ENCODE data around the gene PDIA6. TPM values are rescaled to one million over a fixed set of nuclear protein-coding genes. Genes with fewer than 3 reads are reported as not detected.
A peak's percentile ranks its signal among the peaks of the same experiment; 100 is the strongest.
"Not testable (repeated sequence)": the region's sequence is repeated elsewhere in the genome, so short reads cannot be mapped to it uniquely, and the experiment has no call there.

Gene PDIA6
- total RNA-seq, 1 experiment from 2014 or later, result 384 TPM

DNA sequence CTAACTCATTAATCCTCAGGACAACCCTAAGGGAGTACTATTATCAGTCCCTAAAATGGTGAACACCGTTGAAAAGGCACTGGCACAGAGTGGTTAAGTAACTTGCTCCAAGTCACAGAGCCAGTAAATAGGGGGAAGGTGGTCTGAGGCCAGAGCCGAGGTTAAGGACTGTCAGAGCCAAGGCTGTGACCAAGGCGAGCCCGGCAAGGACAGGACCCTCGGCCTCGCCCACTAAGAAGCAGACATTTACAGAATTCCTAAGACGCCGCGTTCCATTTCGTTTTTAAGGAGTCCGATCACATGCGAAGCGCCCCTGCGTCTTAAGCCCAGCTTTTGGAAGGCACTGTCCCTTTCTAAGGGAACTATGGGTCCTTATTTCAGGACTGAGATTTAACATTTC lies 1.1 kb downstream of the PDIA6 start:
- no peaks in the 10 kb centered on the region for H3K36me3 ChIP-seq (ENCODE audit: control insufficient read depth, insufficient read depth, low read length)
- POLR2A ChIA-PET, result interaction anchor here (0.6 to 0.8 kb wide), 3 partner anchors 318 to 342 kb away, joined by 3 to 7 read pairs (median 3); a partner anchor contains a TSS
- no peak for DNase-seq
- Mint-ChIP-seq H3K9me3 (ENCODE audit: unreplicated experiment) (no peaks in the 10 kb centered on the region), H3K4me3 (ENCODE audit: unreplicated experiment) (peak overlapping the region; percentile 81), H3K36me3 (ENCODE audit: insufficient read depth, unreplicated experiment) (peaks cover 12% of the 10 kb centered on the region), H3K4me1 (ENCODE audit: low read depth, unreplicated experiment) (peaks cover 22% of the 10 kb centered on the region), H3K27ac (ENCODE audit: unreplicated experiment) (peak overlapping the region; percentile 83), H3K27me3 (ENCODE audit: insufficient read depth, unreplicated experiment) (peaks cover 5% of the 10 kb centered on the region)
- peaks cover 8% of the 10 kb centered on the region; the same call in 1 of the 2 replicates for H3K4me1 ChIP-seq
- CTCF ChIA-PET, result interaction anchor here (1.2 kb wide), 1 partner anchor 9 kb away, joined by 4 read pairs; no protein-coding TSS in a partner anchor
- no peaks in the 10 kb centered on the region for H3K27me3 ChIP-seq (replicated peaks; ENCODE audit: control insufficient read depth, insufficient read depth, low read length)
- H3K4me3 ChIP-seq (ENCODE audit: low read depth, low read length), result peak overlapping the region; percentile 83
- BruUV-seq (replicated peaks), result TSS peak; percentile 27
- no peaks in the 10 kb centered on the region for H3K9me3 ChIP-seq
- TF ChIP-seq, protein P1, sequence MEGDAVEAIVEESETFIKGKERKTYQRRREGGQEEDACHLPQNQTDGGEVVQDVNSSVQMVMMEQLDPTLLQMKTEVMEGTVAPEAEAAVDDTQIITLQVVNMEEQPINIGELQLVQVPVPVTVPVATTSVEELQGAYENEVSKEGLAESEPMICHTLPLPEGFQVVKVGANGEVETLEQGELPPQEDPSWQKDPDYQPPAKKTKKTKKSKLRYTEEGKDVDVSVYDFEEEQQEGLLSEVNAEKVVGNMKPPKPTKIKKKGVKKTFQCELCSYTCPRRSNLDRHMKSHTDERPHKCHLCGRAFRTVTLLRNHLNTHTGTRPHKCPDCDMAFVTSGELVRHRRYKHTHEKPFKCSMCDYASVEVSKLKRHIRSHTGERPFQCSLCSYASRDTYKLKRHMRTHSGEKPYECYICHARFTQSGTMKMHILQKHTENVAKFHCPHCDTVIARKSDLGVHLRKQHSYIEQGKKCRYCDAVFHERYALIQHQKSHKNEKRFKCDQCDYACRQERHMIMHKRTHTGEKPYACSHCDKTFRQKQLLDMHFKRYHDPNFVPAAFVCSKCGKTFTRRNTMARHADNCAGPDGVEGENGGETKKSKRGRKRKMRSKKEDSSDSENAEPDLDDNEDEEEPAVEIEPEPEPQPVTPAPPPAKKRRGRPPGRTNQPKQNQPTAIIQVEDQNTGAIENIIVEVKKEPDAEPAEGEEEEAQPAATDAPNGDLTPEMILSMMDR (IDR thresholded peaks at IDR 0.05; ENCODE audit: insufficient read depth in 1 of 2, low read depth in 1 of 2, low read length in 1 of 2, severe bottlenecking in 1 of 2, unreplicated experiment in 1 of 2), result no peak
- intact Hi-C loops (cut with micrococcal nuclease; ENCODE audit: unreplicated experiment), result loop anchor here (5.0 kb wide), 1 partner anchor 59 kb away; no protein-coding TSS in a partner anchor

- Histone ChIP-seq H3K9me3 (no peaks in the 10 kb centered on the region), H3K36me3 (ENCODE audit: control insufficient read depth, insufficient read depth, low read length) (no peaks in the 10 kb centered on the region), H3K4me3 (ENCODE audit: low read depth, low read length) (no peak overlapping the region), H3K4me1 (peaks cover 8% of the 10 kb centered on the region; the same call in 1 of the 2 replicates), H3K27me3 (replicated peaks; ENCODE audit: control insufficient read depth, insufficient read depth, low read length) (no peaks in the 10 kb centered on the region)
- CTCF ChIA-PET, result no interaction called here
- no peak for DNase-seq
- peaks cover 2% of the 10 kb centered on the region for H3K27me3 Mint-ChIP-seq (ENCODE audit: insufficient read depth, unreplicated experiment)
- TF ChIP-seq, protein P1 (IDR thresholded peaks at IDR 0.05; ENCODE audit: insufficient read depth in 1 of 2, low read depth in 1 of 2, low read length in 1 of 2, severe bottlenecking in 1 of 2, unreplicated experiment in 1 of 2), result no peak
- intact Hi-C loops (cut with micrococcal nuclease; ENCODE audit: unreplicated experiment), result loop anchor here (5.0 kb wide), 1 partner anchor 58 kb away; no protein-coding TSS in a partner anchor
- H3K4me1 Mint-ChIP-seq (ENCODE audit: low read depth, unreplicated experiment), result peaks cover 22% of the 10 kb centered on the region
- no peaks in the 10 kb centered on the region for H3K9me3 Mint-ChIP-seq (ENCODE audit: unreplicated experiment)
- BruUV-seq (replicated peaks), result no TSS peak
- POLR2A ChIA-PET, result no interaction called here
- no peak overlapping the region for H3K27ac Mint-ChIP-seq (ENCODE audit: unreplicated experiment)
- peak overlapping the region; percentile 81 for H3K4me3 Mint-ChIP-seq (ENCODE audit: unreplicated experiment)
- peaks cover 12% of the 10 kb centered on the region for H3K36me3 Mint-ChIP-seq (ENCODE audit: insufficient read depth, unreplicated experiment)
These were observed 2.1 kb downstream of the PDIA6 start for GRCh38 chr2:10810202-10811161.

GRCh38 chr2:10806543-10806942 lies 6.0 kb downstream of the PDIA6 start:
- DNase-seq, result no peak
- H3K4me3 Mint-ChIP-seq (ENCODE audit: unreplicated experiment), result no peak overlapping the region
- ChIA-PET CTCF (interaction anchor here (0.6 kb wide), 1 partner anchor 13 kb away, joined by 3 read pairs; no protein-coding TSS in a partner anchor), POLR2A (no interaction called here)
- TF ChIP-seq, protein P1 (IDR thresholded peaks at IDR 0.05; ENCODE audit: insufficient read depth in 1 of 2, low read depth in 1 of 2, low read length in 1 of 2, severe bottlenecking in 1 of 2, unreplicated experiment in 1 of 2), result no peak
- no peak overlapping the region for H3K27ac Mint-ChIP-seq (ENCODE audit: unreplicated experiment)
- no peaks in the 10 kb centered on the region for H3K9me3 ChIP-seq
- H3K4me3 ChIP-seq (ENCODE audit: low read depth, low read length), result no peak overlapping the region
- peaks cover 8% of the 10 kb centered on the region; the same call in 1 of the 2 replicates for H3K4me1 ChIP-seq
- H3K36me3 Mint-ChIP-seq (ENCODE audit: insufficient read depth, unreplicated experiment), result peaks cover 16% of the 10 kb centered on the region
- peaks cover 16% of the 10 kb centered on the region for H3K4me1 Mint-ChIP-seq (ENCODE audit: low read depth, unreplicated experiment)
- no peaks in the 10 kb centered on the region for H3K9me3 Mint-ChIP-seq (ENCODE audit: unreplicated experiment)
- H3K27me3 Mint-ChIP-seq (ENCODE audit: insufficient read depth, unreplicated experiment), result no peaks in the 10 kb centered on the region
- BruUV-seq (replicated peaks), result no TSS peak
- no peaks in the 10 kb centered on the region for H3K27me3 ChIP-seq (replicated peaks; ENCODE audit: control insufficient read depth, insufficient read depth, low read length)
- H3K36me3 ChIP-seq (ENCODE audit: control insufficient read depth, insufficient read depth, low read length), result peaks cover 2% of the 10 kb centered on the region; the same call in 1 of the 2 replicates
- intact Hi-C loops (cut with micrococcal nuclease; ENCODE audit: unreplicated experiment), result no loop called here

DNA sequence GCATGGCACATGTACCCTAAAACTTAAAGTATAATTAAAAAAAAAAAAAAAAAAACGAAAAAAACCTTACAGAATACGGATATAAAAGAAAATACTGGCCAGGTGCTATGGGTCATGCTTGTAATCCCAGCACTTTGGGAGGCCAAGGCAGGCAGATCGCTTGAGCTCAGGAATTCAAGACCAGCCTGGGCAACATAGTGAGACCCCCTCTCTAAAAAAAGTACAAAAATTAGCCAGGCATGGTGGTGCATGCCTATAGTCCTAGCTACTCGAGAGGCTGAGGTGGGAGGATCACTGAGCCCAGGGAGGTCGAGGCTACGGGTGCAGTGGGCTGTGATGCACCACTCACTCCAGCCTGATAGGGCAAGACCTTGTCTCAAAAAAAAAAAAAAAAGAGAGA lies 6.6 kb downstream of the PDIA6 start:
- DNase-seq; POLR2A ChIA-PET; intact Hi-C loops (cut with micrococcal nuclease; ENCODE audit: unreplicated experiment); H3K9me3 Mint-ChIP-seq (ENCODE audit: unreplicated experiment); H3K4me3 Mint-ChIP-seq (ENCODE audit: unreplicated experiment); H3K27ac Mint-ChIP-seq (ENCODE audit: unreplicated experiment); H3K4me3 ChIP-seq (ENCODE audit: low read depth, low read length); H3K36me3 ChIP-seq (ENCODE audit: control insufficient read depth, insufficient read depth, low read length); H3K27me3 Mint-ChIP-seq (ENCODE audit: insufficient read depth, unreplicated experiment); H3K9me3 ChIP-seq; H3K4me1 ChIP-seq; H3K27me3 ChIP-seq (replicated peaks; ENCODE audit: control insufficient read depth, insufficient read depth, low read length); BruUV-seq (replicated peaks): not testable (repeated sequence)
- CTCF ChIA-PET, result interaction anchor here (0.6 kb wide), 1 partner anchor 12 kb away, joined by 3 read pairs; no protein-coding TSS in a partner anchor
- Mint-ChIP-seq H3K4me1 (ENCODE audit: low read depth, unreplicated experiment) (peaks cover 16% of the 10 kb centered on the region), H3K36me3 (ENCODE audit: insufficient read depth, unreplicated experiment) (peaks cover 21% of the 10 kb centered on the region)

Data from Caco-2 (cell line).